ENCODE measurements around the gene TSHZ1. TPM values are rescaled to one million over a fixed set of nuclear protein-coding genes. Genes with fewer than 3 reads are reported as not detected.
A peak's percentile ranks its signal among the peaks of the same experiment; 100 is the strongest.

Gene TSHZ1
- total RNA-seq, 2 donors from 2014 or later: 1.1 to 1.7 TPM

DNA sequence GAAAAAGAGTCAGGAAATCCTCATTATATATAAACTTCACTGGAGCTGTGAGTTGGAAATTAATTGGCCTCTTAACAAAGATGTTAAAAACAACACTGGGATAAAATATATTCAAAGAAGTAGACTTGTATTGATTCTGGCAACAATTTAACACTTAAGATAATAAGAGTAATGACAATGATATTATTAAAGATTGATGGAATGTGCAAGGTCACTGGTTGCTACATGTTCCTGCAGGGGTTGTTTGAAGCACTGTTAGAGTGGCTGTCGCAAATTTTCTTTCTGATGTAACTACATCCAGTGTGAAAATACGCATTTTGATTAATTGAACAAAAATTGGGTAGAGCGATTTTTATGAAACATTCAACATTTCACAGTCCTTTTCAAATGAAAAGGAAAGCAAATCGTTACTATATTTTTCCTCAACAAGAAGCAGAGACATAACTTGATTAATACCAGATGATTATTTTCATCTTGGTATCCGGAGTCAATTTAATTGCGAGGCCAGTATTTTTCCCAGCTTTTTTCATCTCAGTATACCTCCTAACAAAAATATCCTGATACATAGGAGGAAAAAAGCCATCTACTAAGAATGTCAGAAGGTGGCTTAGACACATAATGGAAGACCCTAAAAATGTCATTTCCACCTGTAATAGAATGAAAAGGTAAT is 7.8 kb upstream of the TSHZ1 start:
- peaks cover 62% of the 10 kb centered on the region for H3K27me3 Mint-ChIP-seq (ENCODE audit: insufficient read depth)

DNA sequence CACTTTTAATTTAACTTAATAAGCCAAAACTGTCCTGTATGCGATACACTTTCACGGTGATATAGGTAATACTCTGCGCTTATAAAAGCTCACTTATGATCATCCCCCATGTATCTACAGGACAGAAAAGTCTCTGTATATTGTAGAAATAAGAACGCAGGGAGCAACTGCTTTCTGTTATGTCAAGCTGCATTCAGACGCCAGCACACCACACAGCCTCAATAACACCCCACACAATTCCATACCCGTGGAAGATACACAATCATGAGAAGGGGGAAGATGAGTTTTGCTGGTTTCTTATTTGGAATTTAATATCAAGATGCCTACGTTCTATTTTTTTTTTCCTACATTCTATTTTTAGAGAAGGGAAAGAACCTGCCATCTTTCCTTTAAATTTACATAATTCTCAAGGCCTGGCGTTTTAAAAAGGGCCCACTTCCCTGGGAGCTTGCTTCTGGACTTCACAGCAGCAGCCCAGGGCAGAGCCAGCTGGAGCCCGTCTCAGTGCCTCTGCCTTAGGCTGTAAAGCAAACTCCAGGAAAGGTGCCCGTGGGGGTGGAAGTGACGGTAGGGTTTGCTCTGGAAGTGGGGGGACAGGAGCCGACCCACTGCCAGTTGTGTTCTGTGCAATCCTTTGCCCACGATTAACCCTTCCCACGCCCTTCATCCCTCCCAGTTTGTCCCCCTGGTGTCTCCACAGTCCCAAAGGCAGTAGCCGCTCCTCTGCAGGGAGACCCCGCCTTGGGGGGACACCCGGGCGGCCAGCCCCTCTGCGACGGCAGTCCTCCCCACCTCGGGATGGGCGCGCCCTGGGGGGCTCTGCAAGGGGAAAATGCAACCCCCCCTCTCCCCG is 7.0 kb upstream of the TSHZ1 start:
- no peak for DNase-seq
- peaks cover 32% of the 10 kb centered on the region for H3K4me1 Mint-ChIP-seq
- Histone ChIP-seq H3K27ac (ENCODE audit: low read depth, low read length) (no peak overlapping the region), H3K4me1 (ENCODE audit: control insufficient read depth, insufficient read depth, low read length) (peaks cover 7% of the 10 kb centered on the region), H3K36me3 (ENCODE audit: control insufficient read depth, insufficient read depth, low read length) (no peaks in the 10 kb centered on the region), H3K27me3 (ENCODE audit: control insufficient read depth, insufficient read depth, low read length, poor library complexity, severe bottlenecking) (peaks cover 70% of the 10 kb centered on the region), H3K9ac (ENCODE audit: extremely low read depth, low read length, poor library complexity, severe bottlenecking) (no peak overlapping the region), H3K4me3 (ENCODE audit: low read length) (peak overlapping the region; percentile 68), H3K9me3 (ENCODE audit: control insufficient read depth, low read length) (no peaks in the 10 kb centered on the region)
- H3K9me3 Mint-ChIP-seq: no peaks in the 10 kb centered on the region
- H3K27me3 Mint-ChIP-seq (ENCODE audit: insufficient read depth): peaks cover 66% of the 10 kb centered on the region
- WGBS, 2 experiments (ENCODE audit: insufficient coverage in 1 of 2, insufficient read length in 1 of 2): 24 to 45% methylated on average over 10 to 22 of the region's 24 CpGs
- peaks cover 3% of the 10 kb centered on the region for H3K36me3 Mint-ChIP-seq (ENCODE audit: low read depth)
- TF ChIP-seq, protein P1, sequence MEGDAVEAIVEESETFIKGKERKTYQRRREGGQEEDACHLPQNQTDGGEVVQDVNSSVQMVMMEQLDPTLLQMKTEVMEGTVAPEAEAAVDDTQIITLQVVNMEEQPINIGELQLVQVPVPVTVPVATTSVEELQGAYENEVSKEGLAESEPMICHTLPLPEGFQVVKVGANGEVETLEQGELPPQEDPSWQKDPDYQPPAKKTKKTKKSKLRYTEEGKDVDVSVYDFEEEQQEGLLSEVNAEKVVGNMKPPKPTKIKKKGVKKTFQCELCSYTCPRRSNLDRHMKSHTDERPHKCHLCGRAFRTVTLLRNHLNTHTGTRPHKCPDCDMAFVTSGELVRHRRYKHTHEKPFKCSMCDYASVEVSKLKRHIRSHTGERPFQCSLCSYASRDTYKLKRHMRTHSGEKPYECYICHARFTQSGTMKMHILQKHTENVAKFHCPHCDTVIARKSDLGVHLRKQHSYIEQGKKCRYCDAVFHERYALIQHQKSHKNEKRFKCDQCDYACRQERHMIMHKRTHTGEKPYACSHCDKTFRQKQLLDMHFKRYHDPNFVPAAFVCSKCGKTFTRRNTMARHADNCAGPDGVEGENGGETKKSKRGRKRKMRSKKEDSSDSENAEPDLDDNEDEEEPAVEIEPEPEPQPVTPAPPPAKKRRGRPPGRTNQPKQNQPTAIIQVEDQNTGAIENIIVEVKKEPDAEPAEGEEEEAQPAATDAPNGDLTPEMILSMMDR (conservative IDR thresholded peaks at IDR 0.05): no peak
- no peak overlapping the region for H3K27ac Mint-ChIP-seq
- peak overlapping the region; percentile 50 for H3K4me3 Mint-ChIP-seq

More for the DNA sequence above, 7.8 kb upstream of the TSHZ1 start:
- 86 to 95% methylated on average over 4 to 6 of the region's 6 CpGs for WGBS, 2 experiments (ENCODE audit: insufficient coverage in 1 of 2, insufficient read length in 1 of 2)
- Histone ChIP-seq H3K27ac (ENCODE audit: low read depth, low read length) (no peak overlapping the region), H3K4me1 (ENCODE audit: control insufficient read depth, insufficient read depth, low read length) (peaks cover 3% of the 10 kb centered on the region), H3K4me3 (ENCODE audit: low read length) (no peak overlapping the region), H3K27me3 (ENCODE audit: control insufficient read depth, insufficient read depth, low read length, poor library complexity, severe bottlenecking) (peaks cover 64% of the 10 kb centered on the region), H3K36me3 (ENCODE audit: control insufficient read depth, insufficient read depth, low read length) (no peaks in the 10 kb centered on the region), H3K9ac (ENCODE audit: extremely low read depth, low read length, poor library complexity, severe bottlenecking) (no peak overlapping the region), H3K9me3 (ENCODE audit: control insufficient read depth, low read length) (no peaks in the 10 kb centered on the region)
- Mint-ChIP-seq H3K27ac (no peak overlapping the region), H3K4me3 (no peak overlapping the region), H3K4me1 (peaks cover 28% of the 10 kb centered on the region), H3K36me3 (ENCODE audit: low read depth) (peaks cover 3% of the 10 kb centered on the region), H3K9me3 (no peaks in the 10 kb centered on the region)
- DNase-seq: no peak
- TF ChIP-seq, protein P1 (conservative IDR thresholded peaks at IDR 0.05): no peak

DNA sequence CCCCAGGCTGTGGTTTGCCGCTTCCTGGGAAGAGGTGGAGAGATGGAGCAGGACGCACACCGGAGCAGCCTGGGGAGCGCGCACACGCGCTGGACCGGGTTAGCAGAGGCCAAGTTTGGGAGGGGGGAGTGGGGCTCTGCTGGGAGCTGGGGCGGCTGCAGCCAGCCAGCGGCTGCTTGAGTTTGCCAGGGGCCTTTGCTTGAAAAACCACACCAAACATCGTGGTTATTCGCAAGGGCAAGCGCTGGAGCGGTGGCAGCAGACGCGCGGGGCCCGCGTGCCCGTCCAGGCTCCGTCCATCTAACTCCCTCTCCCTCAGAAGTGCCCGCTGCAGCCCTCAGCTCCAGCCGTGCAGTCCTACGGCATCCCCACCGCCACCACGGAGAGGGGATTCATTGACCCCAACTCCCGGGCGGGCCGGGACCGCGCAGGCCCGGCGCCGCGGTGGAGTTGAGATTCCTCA is 6.3 kb upstream of the TSHZ1 start:
- peaks cover 32% of the 10 kb centered on the region for H3K4me1 Mint-ChIP-seq
- H3K27me3 ChIP-seq (ENCODE audit: control insufficient read depth, insufficient read depth, low read length, poor library complexity, severe bottlenecking): peaks cover 70% of the 10 kb centered on the region

More for the DNA sequence above, 6.3 kb upstream of the TSHZ1 start:
- DNase-seq: peak; percentile 72
- no peak overlapping the region for H3K27ac ChIP-seq (ENCODE audit: low read depth, low read length)
- 1 to 3% methylated on average over 8 to 34 of the region's 35 CpGs for WGBS, 2 experiments (ENCODE audit: insufficient coverage in 1 of 2, insufficient read length in 1 of 2)
- Mint-ChIP-seq H3K4me3 (peak overlapping the region; percentile 50), H3K9me3 (no peaks in the 10 kb centered on the region), H3K27ac (no peak overlapping the region), H3K27me3 (ENCODE audit: insufficient read depth) (peaks cover 66% of the 10 kb centered on the region), H3K36me3 (ENCODE audit: low read depth) (peaks cover 3% of the 10 kb centered on the region)
- peak overlapping the region; percentile 68 for H3K4me3 ChIP-seq (ENCODE audit: low read length)
- H3K9ac ChIP-seq (ENCODE audit: extremely low read depth, low read length, poor library complexity, severe bottlenecking): no peak overlapping the region
- TF ChIP-seq, protein P1 (conservative IDR thresholded peaks at IDR 0.05): no peak
- H3K4me1 ChIP-seq (ENCODE audit: control insufficient read depth, insufficient read depth, low read length): peaks cover 7% of the 10 kb centered on the region
- no peaks in the 10 kb centered on the region for H3K36me3 ChIP-seq (ENCODE audit: control insufficient read depth, insufficient read depth, low read length)
- no peaks in the 10 kb centered on the region for H3K9me3 ChIP-seq (ENCODE audit: control insufficient read depth, low read length)
